Measurements from ENCODE around the gene FAM50A. TPM values are rescaled to one million over a fixed set of nuclear protein-coding genes. Genes with fewer than 3 reads are reported as not detected.
"Not testable (repeated sequence)": the region's sequence is repeated elsewhere in the genome, so short reads cannot be mapped to it uniquely, and the experiment has no call there.

The FAM50A gene
- total RNA-seq, 1 experiment from 2014 or later: 62.3 TPM

- in situ Hi-C loops (cut with HindIII; ENCODE audit: low pct_unique_long_range_greater_than_20kb, low sequenced_read_pairs): no loop called here
- no peak for DNase-seq (ENCODE audit: low read depth)
Measured at GRCh38 chrX:154488336-154489075, 44.6 kb downstream of the FAM50A start.

DNA sequence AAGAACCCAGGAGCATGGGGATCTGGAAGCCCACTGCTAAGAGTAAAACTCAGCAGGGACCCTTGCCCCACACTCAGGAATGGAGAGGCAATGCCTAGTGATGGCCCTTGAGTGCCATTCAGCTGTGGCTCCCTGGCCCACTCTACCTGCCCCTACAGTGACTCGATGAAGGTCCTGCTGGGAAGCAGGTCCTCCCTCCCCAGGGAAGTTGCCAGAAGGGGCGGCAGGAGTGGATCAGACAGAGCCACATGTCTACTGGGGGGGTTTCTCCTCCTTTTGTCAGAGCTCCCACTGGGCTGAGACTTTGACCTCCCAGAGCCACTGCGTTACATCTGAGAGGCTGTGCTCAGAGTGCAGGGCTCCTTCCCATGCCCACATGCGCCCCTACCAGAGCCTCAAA lies 45.2 kb downstream of the FAM50A start:
- no peak for DNase-seq (ENCODE audit: low read depth)
- in situ Hi-C loops (cut with HindIII; ENCODE audit: low pct_unique_long_range_greater_than_20kb, low sequenced_read_pairs): no loop called here

DNA sequence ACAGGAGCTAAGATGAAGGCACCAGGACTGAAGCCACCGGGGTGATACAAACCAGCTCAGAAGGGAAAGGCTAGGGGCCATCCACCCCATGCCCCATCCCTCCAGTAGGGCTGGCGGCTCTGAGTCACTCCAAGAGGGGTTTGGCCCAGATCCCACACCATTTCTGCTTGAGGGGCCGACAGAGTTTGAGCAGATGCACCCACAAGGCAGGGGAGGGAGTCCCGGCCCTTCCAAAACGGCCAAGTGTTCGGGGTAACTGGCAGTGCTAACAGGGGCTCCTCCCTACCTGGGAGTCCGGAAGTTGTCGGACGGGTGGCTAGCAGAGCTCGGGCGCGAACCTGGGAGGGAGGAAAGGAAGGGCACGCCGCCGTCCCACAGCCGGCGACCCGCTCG lies 46.1 kb downstream of the FAM50A start:
- in situ Hi-C loops (cut with HindIII; ENCODE audit: low pct_unique_long_range_greater_than_20kb, low sequenced_read_pairs): no loop called here
- no peak for DNase-seq (ENCODE audit: low read depth)

DNA sequence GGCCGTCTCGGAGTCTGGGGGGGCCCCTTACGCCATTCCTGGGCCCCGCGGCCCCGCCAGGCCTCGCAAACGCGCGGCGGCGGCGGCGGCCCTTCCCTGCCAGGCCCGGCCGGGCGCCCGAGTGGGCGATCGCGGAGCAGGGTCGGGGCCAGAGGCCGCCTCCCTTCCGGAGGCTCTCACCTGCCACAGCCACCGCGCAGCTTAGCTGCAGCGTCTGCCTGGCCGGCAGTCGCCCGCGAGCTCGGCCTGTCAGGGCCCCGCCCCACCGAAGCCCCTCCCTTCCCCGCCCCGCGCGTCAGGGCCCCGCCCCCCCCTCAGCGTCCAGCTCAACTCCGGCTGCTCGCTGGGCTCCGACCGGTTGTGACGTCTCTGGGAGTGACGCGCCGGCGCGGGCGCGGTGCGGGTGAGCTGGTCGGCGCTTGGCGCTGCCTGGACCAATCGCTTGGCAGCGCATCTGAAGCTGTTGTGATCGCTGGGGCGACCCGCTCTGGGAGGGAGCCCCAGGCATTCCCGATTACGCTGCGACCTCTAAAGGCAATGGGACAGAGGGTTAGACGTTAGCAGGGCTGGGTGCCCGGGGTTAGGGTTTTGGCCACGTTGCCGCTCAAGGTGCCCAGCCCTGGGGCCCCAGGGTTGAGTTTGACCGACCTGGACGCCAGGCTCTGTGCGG lies 46.6 kb downstream of the FAM50A start, which contains the start of gene SLC10A3:
TSS of gene SLC10A3 (minus strand) at position 216 of the 670 bp plus-strand sequence. CDS start 1,689 bp downstream, outside the sequence.
- peak; percentile 82 for DNase-seq (ENCODE audit: low read depth)
- in situ Hi-C loops (cut with HindIII; ENCODE audit: low pct_unique_long_range_greater_than_20kb, low sequenced_read_pairs): no loop called here

- in situ Hi-C loops (cut with HindIII; ENCODE audit: low pct_unique_long_range_greater_than_20kb, low sequenced_read_pairs): no loop called here
- no peak for DNase-seq (ENCODE audit: low read depth)
Measured at GRCh38 chrX:154494715-154495114, 50.8 kb downstream of the FAM50A start.

DNA sequence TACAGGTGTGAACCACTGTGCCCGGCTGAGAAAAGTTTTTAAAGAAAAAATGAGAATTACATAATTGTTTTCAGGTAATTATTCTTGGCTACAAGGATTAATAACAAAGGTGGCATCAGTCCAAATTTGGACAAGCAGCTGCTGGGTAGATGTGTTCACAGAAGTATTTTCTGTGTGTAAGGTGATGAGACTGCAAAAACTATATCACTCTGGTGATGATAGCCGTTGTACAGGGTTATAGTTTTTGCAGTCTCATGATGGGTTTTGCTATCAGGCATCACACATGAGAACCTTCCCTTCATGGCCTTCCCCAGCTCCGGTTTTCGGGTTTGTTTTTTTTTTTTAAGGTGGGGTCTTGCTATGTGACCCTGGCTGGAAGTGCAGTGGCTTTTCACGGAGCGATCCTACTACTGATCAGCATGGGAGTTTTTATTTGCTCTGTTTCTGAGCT lies 51.6 kb downstream of the FAM50A start:
- DNase-seq (ENCODE audit: low read depth): no peak
- in situ Hi-C loops (cut with HindIII; ENCODE audit: low pct_unique_long_range_greater_than_20kb, low sequenced_read_pairs): no loop called here

DNA sequence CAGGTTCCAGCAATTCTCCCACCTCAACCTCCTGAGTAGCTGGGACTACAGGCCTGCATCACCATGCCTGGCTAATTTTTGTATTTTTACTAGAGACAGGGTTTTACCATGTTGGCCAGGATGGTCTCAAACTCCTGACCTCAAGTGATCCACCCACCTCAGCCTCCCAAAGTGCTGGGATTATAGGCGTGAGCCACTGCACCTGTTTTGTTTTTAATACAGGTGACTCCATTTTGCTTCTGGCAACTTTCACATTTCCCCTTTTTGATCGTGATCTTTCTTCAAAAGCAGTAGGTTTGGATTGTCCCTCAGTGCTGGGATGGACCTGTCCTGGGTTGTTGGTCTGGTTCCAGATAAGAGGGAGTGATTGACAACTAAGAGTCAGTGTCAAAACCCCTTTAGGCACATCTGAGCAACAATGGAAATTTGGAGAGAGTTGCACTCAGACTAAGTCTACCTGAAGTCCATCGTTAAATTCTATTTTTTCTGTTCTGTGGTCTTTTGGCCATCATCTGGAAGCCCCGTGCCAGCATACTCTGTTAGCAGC lies 52.7 kb downstream of the FAM50A start:
- in situ Hi-C loops (cut with HindIII; ENCODE audit: low pct_unique_long_range_greater_than_20kb, low sequenced_read_pairs); DNase-seq (ENCODE audit: low read depth): not testable (repeated sequence)

Other genes with a start within 250 kb of the FAM50A start
- gene OPN1MW2, start 224.4 kb upstream of the FAM50A start, total RNA-seq (2014; rRNA removed; shearing (Covaris generic); ENCODE audit: low replicate concordance): not detected in 2 replicates
- not detected in 2 replicates for gene OPN1MW3, start 186.6 kb upstream of the FAM50A start, total RNA-seq (2014; rRNA removed; shearing (Covaris generic); ENCODE audit: low replicate concordance)
- gene TEX28, start 149.0 kb upstream of the FAM50A start, total RNA-seq (2014; rRNA removed; shearing (Covaris generic); ENCODE audit: low replicate concordance): not detected in 2 replicates
- gene TKTL1, start 148.3 kb upstream of the FAM50A start, total RNA-seq (2014; rRNA removed; shearing (Covaris generic); ENCODE audit: low replicate concordance): 0.37 and 0.64 TPM in 2 replicates
- 1,120 and 1,164 TPM in 2 replicates for gene FLNA, start 69.5 kb upstream of the FAM50A start, total RNA-seq (2014; rRNA removed; shearing (Covaris generic); ENCODE audit: low replicate concordance)
- 32.0 and 48.7 TPM in 2 replicates for gene EMD, start 64.8 kb upstream of the FAM50A start, total RNA-seq (2014; rRNA removed; shearing (Covaris generic); ENCODE audit: low replicate concordance)
- gene RPL10, start 45.8 kb upstream of the FAM50A start, total RNA-seq (2014; rRNA removed; shearing (Covaris generic); ENCODE audit: low replicate concordance): 2,876 and 3,155 TPM in 2 replicates
- gene DNASE1L1, start 34.9 kb upstream of the FAM50A start, total RNA-seq (2014; rRNA removed; shearing (Covaris generic); ENCODE audit: low replicate concordance): 40.3 and 46.1 TPM in 2 replicates
- gene TAFAZZIN, start 32.6 kb upstream of the FAM50A start, total RNA-seq (2014; rRNA removed; shearing (Covaris generic); ENCODE audit: low replicate concordance): 38.4 and 68.0 TPM in 2 replicates
- 29.2 and 46.6 TPM in 2 replicates for gene ATP6AP1, start 15.5 kb upstream of the FAM50A start, total RNA-seq (2014; rRNA removed; shearing (Covaris generic); ENCODE audit: low replicate concordance)
- gene GDI1, start 7.0 kb upstream of the FAM50A start, total RNA-seq (2014; rRNA removed; shearing (Covaris generic); ENCODE audit: low replicate concordance): 58.6 and 91.2 TPM in 2 replicates
- 2.2 and 2.7 TPM in 2 replicates for gene PLXNA3, start 14.1 kb downstream of the FAM50A start, total RNA-seq (2014; rRNA removed; shearing (Covaris generic); ENCODE audit: low replicate concordance)
- gene LAGE3, start 35.1 kb downstream of the FAM50A start, total RNA-seq (2014; rRNA removed; shearing (Covaris generic); ENCODE audit: low replicate concordance): 32.3 and 71.1 TPM in 2 replicates
- gene UBL4A, start 42.5 kb downstream of the FAM50A start, total RNA-seq (2014; rRNA removed; shearing (Covaris generic); ENCODE audit: low replicate concordance): 109 and 110 TPM in 2 replicates
- gene SLC10A3, start 46.5 kb downstream of the FAM50A start, total RNA-seq (2014; rRNA removed; shearing (Covaris generic); ENCODE audit: low replicate concordance): 14.0 and 21.5 TPM in 2 replicates
- gene FAM3A, start 72.1 kb downstream of the FAM50A start, total RNA-seq (2014; rRNA removed; shearing (Covaris generic); ENCODE audit: low replicate concordance): 32.5 and 47.1 TPM in 2 replicates
- 600 and 665 TPM in 2 replicates for gene G6PD, start 102.7 kb downstream of the FAM50A start, total RNA-seq (2014; rRNA removed; shearing (Covaris generic); ENCODE audit: low replicate concordance)
- gene IKBKG, start 103.5 kb downstream of the FAM50A start, total RNA-seq (2014; rRNA removed; shearing (Covaris generic); ENCODE audit: low replicate concordance): 32.9 and 49.8 TPM in 2 replicates
- not detected in 2 replicates for gene CTAG1A, start 141.0 kb downstream of the FAM50A start, total RNA-seq (2014; rRNA removed; shearing (Covaris generic); ENCODE audit: low replicate concordance)
- not detected in 2 replicates for gene CTAG1B, start 175.1 kb downstream of the FAM50A start, total RNA-seq (2014; rRNA removed; shearing (Covaris generic); ENCODE audit: low replicate concordance)
- not detected in 2 replicates for gene CTAG2, start 209.4 kb downstream of the FAM50A start, total RNA-seq (2014; rRNA removed; shearing (Covaris generic); ENCODE audit: low replicate concordance)

Measured in Caki2 (cell line).